IMR-90 (cell line): ENCODE results near the gene AKT1S1.

Experiments used
- BHLHE40 ChIP-seq: fragments of 150-350 bp; IDR thresholded peaks from 2 replicates; pipeline ENCODE4 v1.6.1; 2016; ENCODE audit warnings: mild to moderate bottlenecking, low read depth, low read length
- CEBPB ChIP-seq: IDR thresholded peaks from 2 replicates; pipeline ENCODE4 v1.6.1; 2012; ENCODE audit warnings: low read depth, low read length, improper control_type of control experiment
- CTCF ChIP-seq: conservative IDR thresholded peaks from 2 replicates; pipeline ENCODE4 v1.5.1; 2012; ENCODE audit warnings: mild to moderate bottlenecking, low read depth, low read length, improper control_type of control experiment
- MAFK ChIP-seq: IDR thresholded peaks from 2 replicates; pipeline ENCODE4 v1.6.1; 2012; ENCODE audit warnings: low read depth, low read length, improper control_type of control experiment
- NFE2L2 ChIP-seq: fragments of 150-350 bp; IDR thresholded peaks from 2 replicates; pipeline ENCODE4 v1.6.1; 2016; ENCODE audit warnings: low read depth, mild to moderate bottlenecking, low read length
- POLR2A ChIP-seq: IDR thresholded peaks from 2 replicates; pipeline ENCODE4 v1.6.1; 2012; ENCODE audit warnings: mild to moderate bottlenecking, low read depth, low read length
- RAD21 ChIP-seq: IDR thresholded peaks from 2 replicates; pipeline ENCODE4 v1.6.1; 2012; ENCODE audit warnings: low read length, improper control_type of control experiment
- RCOR1 ChIP-seq: IDR thresholded peaks from 2 replicates; pipeline ENCODE4 v1.6.1; 2012; ENCODE audit warnings: mild to moderate bottlenecking, low read length, improper control_type of control experiment; ENCODE audit not compliant: insufficient replicate concordance
- RFX5 ChIP-seq: IDR thresholded peaks from 2 replicates; pipeline ENCODE4 v1.8.0; 2012; ENCODE audit warnings: low read depth, mild to moderate bottlenecking, low read length, moderate library complexity
- SMC3 ChIP-seq: fragments of 150-350 bp; IDR thresholded peaks from 2 replicates; pipeline ENCODE4 v1.6.1; 2016; ENCODE audit warnings: low read depth, mild to moderate bottlenecking, antibody characterized with exemption, low read length, moderate library complexity
- USF2 ChIP-seq: fragments of 150-350 bp; IDR thresholded peaks from 2 replicates; pipeline ENCODE4 v1.6.1; 2017; ENCODE audit warnings: mild to moderate bottlenecking, antibody characterized with exemption, low read length, low read depth

- TF ChIP-seq MAFK (no peak), CTCF (no peak), RAD21 (no peak), SMC3 (no peak), POLR2A (no peak), NFE2L2 (no peak), USF2 (no peak), RCOR1 (no peak), RFX5 (no peak), CEBPB (no peak), BHLHE40 (no peak)
Measured at GRCh38 chr19:49913720-49914119, 36.6 kb upstream of the AKT1S1 start.
